Neural cell (in vitro differentiated cells): Measurements from ENCODE around the gene GALK2. TPM values are rescaled to one million over a fixed set of nuclear protein-coding genes. Genes with fewer than 3 reads are reported as not detected.
"Not testable (repeated sequence)": the region's sequence is repeated elsewhere in the genome, so short reads cannot be mapped to it uniquely, and the experiment has no call there.

Source experiments
- H2AFZ ChIP-seq: fragments of 200-600, 300-800 bp; sonication (generic), shearing (Covaris generic); 2 replicates; pipeline ENCODE4 v1.6.0; 2014; ENCODE audit warnings: low read depth, mild to moderate bottlenecking, antibody characterized with exemption, low read length, moderate library complexity
- H3F3A ChIP-seq: fragments of 200-600 bp; shearing (Covaris generic); 2 replicates; pipeline ENCODE4 v1.6.1; 2016; ENCODE audit warnings: mild to moderate bottlenecking, moderate library complexity, mixed read lengths, antibody characterized with exemption, low read length; ENCODE audit not compliant: insufficient read depth, poor library complexity, severe bottlenecking
- H3K27ac ChIP-seq: fragments of 200-600, 300-800 bp; sonication (generic), shearing (Covaris generic); 2 replicates; pipeline ENCODE4 v1.5.1; 2014; ENCODE audit warnings: mild to moderate bottlenecking, low read length, moderate library complexity
- H3K27me3 ChIP-seq: fragments of 300-800, 200-600 bp; sonication (generic), shearing (Covaris generic); 2 replicates; pipeline ENCODE4 v1.6.0; 2014; ENCODE audit warnings: mild to moderate bottlenecking, low read depth, low read length, moderate library complexity; ENCODE audit not compliant: insufficient read depth
- H3K36me3 ChIP-seq: fragments of 300-800, 200-600 bp; sonication (generic), shearing (Covaris generic); 2 replicates; pipeline ENCODE4 v1.5.1; 2014; ENCODE audit warnings: mild to moderate bottlenecking, antibody characterized with exemption, low read length, moderate library complexity; ENCODE audit not compliant: insufficient read depth
- H3K4me2 ChIP-seq: fragments of 300-800, 200-600 bp; sonication (generic), shearing (Covaris generic); 2 replicates; pipeline ENCODE4 v1.6.0; 2014; ENCODE audit warnings: mild to moderate bottlenecking, low read length
- H3K4me3 ChIP-seq: fragments of 300-800, 200-600 bp; sonication (generic), shearing (Covaris generic); 2 replicates; pipeline ENCODE4 v1.5.1; 2014; ENCODE audit warnings: mild to moderate bottlenecking, low read length, moderate library complexity
- H3K79me2 ChIP-seq: fragments of 200-600 bp; shearing (Covaris generic); replicated peaks from 2 replicates; pipeline ENCODE4 v1.6.0; 2014; ENCODE audit warnings: mild to moderate bottlenecking, low read length, moderate library complexity; ENCODE audit not compliant: insufficient read depth
- H3K9ac ChIP-seq: fragments of 300-800, 200-600 bp; sonication (generic), shearing (Covaris generic); 2 replicates; pipeline ENCODE4 v1.6.1; 2016; ENCODE audit warnings: mild to moderate bottlenecking, low read length, mixed read lengths
- H3K9me2 ChIP-seq: fragments of 200-600 bp; shearing (Covaris generic); 2 replicates; pipeline ENCODE4 v1.6.1; 2016; ENCODE audit warnings: mild to moderate bottlenecking, low read length, mixed read lengths; ENCODE audit not compliant: insufficient read depth
- H3K9me3 ChIP-seq: fragments of 200-600, 300-800 bp; sonication (generic), shearing (Covaris generic); 2 replicates; pipeline ENCODE4 v1.6.1; 2016; ENCODE audit warnings: mild to moderate bottlenecking, mixed run types, low read length, moderate library complexity, mixed read lengths
- H4K20me1 ChIP-seq: fragments of 200-600 bp; shearing (Covaris generic); 2 replicates; pipeline ENCODE4 v1.6.1; 2016; ENCODE audit warnings: mild to moderate bottlenecking, mixed run types; ENCODE audit not compliant: insufficient read depth
- EP300 ChIP-seq: fragments of 450-650 bp; conservative IDR thresholded peaks from 2 replicates; pipeline ENCODE4 v1.6.1; 2014; ENCODE audit warnings: antibody characterized with exemption, mild to moderate bottlenecking, moderate library complexity; ENCODE audit not compliant: poor library complexity, severe bottlenecking
- EZH2 ChIP-seq: fragments of 200-600, 300-800 bp; shearing (Covaris generic), sonication (generic); IDR thresholded peaks from 2 replicates; pipeline ENCODE4 v1.6.1; 2014; ENCODE audit warnings: antibody characterized with exemption, low read length, borderline replicate concordance, mild to moderate bottlenecking; ENCODE audit not compliant: insufficient read depth, poor library complexity, severe bottlenecking
- MXI1 ChIP-seq: fragments of 450-650 bp; conservative IDR thresholded peaks from 2 replicates; pipeline ENCODE4 v1.6.1; 2014; ENCODE audit warnings: antibody characterized with exemption, mild to moderate bottlenecking; ENCODE audit not compliant: poor library complexity, severe bottlenecking
- POLR2AphosphoS5 ChIP-seq: IDR thresholded peaks from 2 replicates; pipeline ENCODE4 v1.6.1; 2012
- RAD21 ChIP-seq: fragments of 450-650 bp; conservative IDR thresholded peaks from 2 replicates; pipeline ENCODE4 v1.6.1; 2014; ENCODE audit warnings: antibody characterized with exemption, mild to moderate bottlenecking, moderate library complexity
- SMC3 ChIP-seq: fragments of 450-650 bp; conservative IDR thresholded peaks from 2 replicates; pipeline ENCODE4 v1.6.1; 2014; ENCODE audit warnings: antibody characterized with exemption, mild to moderate bottlenecking, moderate library complexity; ENCODE audit not compliant: poor library complexity
- TAF1 ChIP-seq: IDR thresholded peaks from 2 replicates; pipeline ENCODE4 v1.6.1; 2012; ENCODE audit warnings: low read depth
- polyA plus RNA-seq: library from polyadenylated mRNA; depleted of rRNA; stranded (reverse); fragments of >200 nt; gene quantifications from 2 replicates; pipeline ENCODE4 v1.2.3, GENCODE V29; 2014
- TF ChIP-seq, protein P1 (sequence below): IDR thresholded peaks from 2 replicates; pipeline ENCODE4 v1.6.1; 2012; ENCODE audit warnings: borderline replicate concordance
- TF ChIP-seq, protein P2 (sequence below): fragments of 450-650 bp; IDR thresholded peaks from 2 replicates; pipeline ENCODE4 v1.5.1; 2014; ENCODE audit warnings: antibody characterized with exemption, mild to moderate bottlenecking, moderate library complexity; ENCODE audit not compliant: poor library complexity, severe bottlenecking

Gene GALK2
- polyA plus RNA-seq, 1 donor from 2014 or later: 26.3 TPM

DNA sequence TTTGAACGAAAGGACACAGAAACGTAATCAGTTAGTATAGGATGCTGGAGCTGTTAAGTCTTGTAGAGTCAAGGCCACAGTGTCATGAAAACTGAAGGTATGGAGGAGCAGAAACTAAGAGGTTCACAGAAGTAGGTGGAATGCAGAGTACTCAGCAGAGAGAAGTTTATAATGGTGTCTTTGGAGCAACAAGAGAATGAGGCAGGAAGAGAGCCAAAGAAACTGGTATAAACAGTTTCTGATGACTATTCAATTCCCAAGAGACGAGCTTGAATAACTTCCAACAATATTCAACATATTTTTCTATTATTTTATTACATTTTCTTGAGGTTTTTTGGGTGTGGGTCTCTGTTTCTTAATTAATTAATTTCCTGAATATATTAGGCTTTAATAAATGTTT, 29.6 kb downstream of the GALK2 start:
- Histone ChIP-seq H3K9me2 (no peaks in the 10 kb centered on the region), H3K4me2 (no peak overlapping the region), H3K27me3 (no peaks in the 10 kb centered on the region), H3K36me3 (no peaks in the 10 kb centered on the region), H2AFZ (no peak overlapping the region), H3F3A (no peaks in the 10 kb centered on the region), H3K27ac (no peak overlapping the region), H3K9ac (no peak overlapping the region), H3K4me3 (no peak overlapping the region), H3K9me3 (no peaks in the 10 kb centered on the region), H4K20me1 (no peaks in the 10 kb centered on the region), H3K79me2 (no peaks in the 10 kb centered on the region)
- TF ChIP-seq EP300 (no peak), POLR2AphosphoS5 (no peak), TAF1 (no peak), EZH2 (no peak), RAD21 (no peak), SMC3 (no peak), MXI1 (no peak)
- TF ChIP-seq, protein P1, sequence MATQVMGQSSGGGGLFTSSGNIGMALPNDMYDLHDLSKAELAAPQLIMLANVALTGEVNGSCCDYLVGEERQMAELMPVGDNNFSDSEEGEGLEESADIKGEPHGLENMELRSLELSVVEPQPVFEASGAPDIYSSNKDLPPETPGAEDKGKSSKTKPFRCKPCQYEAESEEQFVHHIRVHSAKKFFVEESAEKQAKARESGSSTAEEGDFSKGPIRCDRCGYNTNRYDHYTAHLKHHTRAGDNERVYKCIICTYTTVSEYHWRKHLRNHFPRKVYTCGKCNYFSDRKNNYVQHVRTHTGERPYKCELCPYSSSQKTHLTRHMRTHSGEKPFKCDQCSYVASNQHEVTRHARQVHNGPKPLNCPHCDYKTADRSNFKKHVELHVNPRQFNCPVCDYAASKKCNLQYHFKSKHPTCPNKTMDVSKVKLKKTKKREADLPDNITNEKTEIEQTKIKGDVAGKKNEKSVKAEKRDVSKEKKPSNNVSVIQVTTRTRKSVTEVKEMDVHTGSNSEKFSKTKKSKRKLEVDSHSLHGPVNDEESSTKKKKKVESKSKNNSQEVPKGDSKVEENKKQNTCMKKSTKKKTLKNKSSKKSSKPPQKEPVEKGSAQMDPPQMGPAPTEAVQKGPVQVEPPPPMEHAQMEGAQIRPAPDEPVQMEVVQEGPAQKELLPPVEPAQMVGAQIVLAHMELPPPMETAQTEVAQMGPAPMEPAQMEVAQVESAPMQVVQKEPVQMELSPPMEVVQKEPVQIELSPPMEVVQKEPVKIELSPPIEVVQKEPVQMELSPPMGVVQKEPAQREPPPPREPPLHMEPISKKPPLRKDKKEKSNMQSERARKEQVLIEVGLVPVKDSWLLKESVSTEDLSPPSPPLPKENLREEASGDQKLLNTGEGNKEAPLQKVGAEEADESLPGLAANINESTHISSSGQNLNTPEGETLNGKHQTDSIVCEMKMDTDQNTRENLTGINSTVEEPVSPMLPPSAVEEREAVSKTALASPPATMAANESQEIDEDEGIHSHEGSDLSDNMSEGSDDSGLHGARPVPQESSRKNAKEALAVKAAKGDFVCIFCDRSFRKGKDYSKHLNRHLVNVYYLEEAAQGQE: no peak
- TF ChIP-seq, protein P2, sequence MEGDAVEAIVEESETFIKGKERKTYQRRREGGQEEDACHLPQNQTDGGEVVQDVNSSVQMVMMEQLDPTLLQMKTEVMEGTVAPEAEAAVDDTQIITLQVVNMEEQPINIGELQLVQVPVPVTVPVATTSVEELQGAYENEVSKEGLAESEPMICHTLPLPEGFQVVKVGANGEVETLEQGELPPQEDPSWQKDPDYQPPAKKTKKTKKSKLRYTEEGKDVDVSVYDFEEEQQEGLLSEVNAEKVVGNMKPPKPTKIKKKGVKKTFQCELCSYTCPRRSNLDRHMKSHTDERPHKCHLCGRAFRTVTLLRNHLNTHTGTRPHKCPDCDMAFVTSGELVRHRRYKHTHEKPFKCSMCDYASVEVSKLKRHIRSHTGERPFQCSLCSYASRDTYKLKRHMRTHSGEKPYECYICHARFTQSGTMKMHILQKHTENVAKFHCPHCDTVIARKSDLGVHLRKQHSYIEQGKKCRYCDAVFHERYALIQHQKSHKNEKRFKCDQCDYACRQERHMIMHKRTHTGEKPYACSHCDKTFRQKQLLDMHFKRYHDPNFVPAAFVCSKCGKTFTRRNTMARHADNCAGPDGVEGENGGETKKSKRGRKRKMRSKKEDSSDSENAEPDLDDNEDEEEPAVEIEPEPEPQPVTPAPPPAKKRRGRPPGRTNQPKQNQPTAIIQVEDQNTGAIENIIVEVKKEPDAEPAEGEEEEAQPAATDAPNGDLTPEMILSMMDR: no peak

DNA sequence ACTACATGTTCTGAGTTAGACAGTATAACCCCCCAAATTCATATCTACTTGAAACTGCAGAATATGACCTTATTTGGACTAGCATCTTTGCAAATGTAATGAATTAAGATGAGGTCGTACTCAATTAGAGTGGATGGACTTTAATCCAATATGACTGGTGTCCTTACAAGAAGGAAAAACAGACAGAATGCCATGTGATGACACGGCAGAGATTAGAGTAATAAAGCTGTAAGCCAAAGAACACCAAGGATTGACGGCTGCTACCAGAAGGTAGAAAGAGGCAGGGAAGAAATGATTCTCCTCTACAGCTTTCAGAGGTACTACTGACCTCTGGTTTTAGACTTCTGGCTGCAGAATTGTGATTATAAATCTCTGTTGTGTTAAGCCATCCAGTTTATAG, 30.3 kb downstream of the GALK2 start:
- H3K9me3 ChIP-seq: no peaks in the 10 kb centered on the region
- no peaks in the 10 kb centered on the region for H4K20me1 ChIP-seq
- no peaks in the 10 kb centered on the region for H3K9me2 ChIP-seq
- TF ChIP-seq EP300 (no peak), TAF1 (no peak), MXI1 (no peak), POLR2AphosphoS5 (no peak), SMC3 (no peak), EZH2 (no peak), RAD21 (no peak)
- TF ChIP-seq, protein P2: no peak
- TF ChIP-seq, protein P1: no peak
- H3K27ac ChIP-seq: no peak overlapping the region
- H3F3A ChIP-seq: no peaks in the 10 kb centered on the region
- no peak overlapping the region for H2AFZ ChIP-seq
- H3K4me3 ChIP-seq: no peak overlapping the region
- no peaks in the 10 kb centered on the region for H3K79me2 ChIP-seq
- H3K4me2 ChIP-seq: no peak overlapping the region
- no peaks in the 10 kb centered on the region for H3K36me3 ChIP-seq
- H3K27me3 ChIP-seq: no peaks in the 10 kb centered on the region
- H3K9ac ChIP-seq: no peak overlapping the region

DNA sequence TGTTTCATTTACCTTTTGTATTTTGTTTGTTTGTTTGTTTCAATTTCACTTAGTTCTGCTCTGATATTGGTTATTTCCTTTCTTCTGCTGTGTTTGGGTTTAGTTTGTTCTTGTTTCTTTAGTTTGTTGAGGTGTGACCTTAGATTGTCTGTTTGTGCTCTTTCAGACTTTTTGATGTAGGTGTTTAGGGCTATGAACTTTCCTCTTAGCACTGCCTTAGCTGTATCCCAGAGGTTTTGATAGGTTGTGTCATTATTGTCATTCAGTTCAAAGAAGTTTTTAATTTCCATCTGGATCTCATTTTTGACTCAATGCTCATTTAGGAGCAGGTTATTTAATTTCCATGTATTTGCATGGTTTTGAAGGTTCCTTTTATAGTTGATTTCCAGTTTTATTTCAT, 38.1 kb downstream of the GALK2 start:
- H3K4me3 ChIP-seq, H3K4me2 ChIP-seq, H2AFZ ChIP-seq, H3K36me3 ChIP-seq, H3F3A ChIP-seq, H3K9me2 ChIP-seq, H3K79me2 ChIP-seq, H3K9me3 ChIP-seq, H3K27ac ChIP-seq, H3K9ac ChIP-seq, H4K20me1 ChIP-seq, H3K27me3 ChIP-seq: not testable (repeated sequence)
